GM19463 (cell line): Measurements from ENCODE around the gene GPX4.

Experiments
- ATAC-seq: cut with Tn5 transposase; IDR thresholded peaks from one replicate; pipeline ENCODE4 v1.9.1; 2021; ENCODE audit warnings: mild to moderate bottlenecking, moderate library complexity; ENCODE audit not compliant: unreplicated experiment

The GPX4 gene

GRCh38 chr19:1103708-1104310, at the start of gene GPX4:
Gene GPX4 (plus strand): TSS chr19:1103994. CDS start chr19:1104044, 50 bp downstream.
- ATAC-seq, result peak; percentile 64

GRCh38 chr19:1054102-1055027, 49.4 kb upstream of the GPX4 start:
- ATAC-seq, result no peak

- no peak for ATAC-seq
Observed at GRCh38 chr19:1055028-1055425, 48.8 kb upstream of the GPX4 start.

GRCh38 chr19:1055886-1056620, 47.7 kb upstream of the GPX4 start:
- ATAC-seq, result no peak

- ATAC-seq, result no peak
Observed at GRCh38 chr19:1057176-1057855, 46.5 kb upstream of the GPX4 start.

GRCh38 chr19:1058112-1058511, 45.7 kb upstream of the GPX4 start:
- ATAC-seq, result no peak

- ATAC-seq, result no peak
Observed at GRCh38 chr19:1060689-1061088, 43.1 kb upstream of the GPX4 start.

- no peak for ATAC-seq
Observed at GRCh38 chr19:1061987-1062386, 41.8 kb upstream of the GPX4 start.

GRCh38 chr19:1062387-1063029, 41.3 kb upstream of the GPX4 start:
- ATAC-seq, result no peak

- ATAC-seq, result no peak
Observed at GRCh38 chr19:1063030-1063908, 40.5 kb upstream of the GPX4 start.

GRCh38 chr19:1063909-1064660, 39.7 kb upstream of the GPX4 start:
- ATAC-seq, result no peak

GRCh38 chr19:1064661-1065605, 38.9 kb upstream of the GPX4 start:
- no peak for ATAC-seq

- no peak for ATAC-seq
Observed at GRCh38 chr19:1065606-1066109, 38.1 kb upstream of the GPX4 start.

- no peak for ATAC-seq
Observed at GRCh38 chr19:1066251-1066747, 37.5 kb upstream of the GPX4 start.

GRCh38 chr19:1066748-1067340, 37.0 kb upstream of the GPX4 start, which contains the start of gene ARHGAP45:
Gene ARHGAP45 (plus strand): TSS chr19:1067167. CDS start chr19:1067406, 239 bp downstream.
- peak; percentile 49 for ATAC-seq

GRCh38 chr19:1067341-1067957, 36.3 kb upstream of the GPX4 start:
- ATAC-seq, result peak; percentile 10
